Right hindlimb (tissue), 1 donor: ENCODE data around the gene CACNA1G.

Experiments
- DNase-seq: peaks from one replicate; pipeline ENCODE4 v3.0.0-alpha.2; 2018

CACNA1G gene

GRCh38 chr17:50659179-50659578, 98.7 kb downstream of the CACNA1G start:
- DNase-seq: no peak

GRCh38 chr17:50660042-50660886, 99.7 kb downstream of the CACNA1G start:
- no peak for DNase-seq

- no peak for DNase-seq
Measured at GRCh38 chr17:50660887-50661345, 100.4 kb downstream of the CACNA1G start.

GRCh38 chr17:50661348-50661747, 100.8 kb downstream of the CACNA1G start:
- DNase-seq: no peak

GRCh38 chr17:50661795-50662391, 101.4 kb downstream of the CACNA1G start:
- no peak for DNase-seq

GRCh38 chr17:50662632-50663225, 102.2 kb downstream of the CACNA1G start:
- no peak for DNase-seq

- DNase-seq: no peak
Measured at GRCh38 chr17:50663812-50664374, 103.4 kb downstream of the CACNA1G start.

GRCh38 chr17:50664788-50665458, 104.4 kb downstream of the CACNA1G start:
- no peak for DNase-seq

- DNase-seq: no peak
Measured at GRCh38 chr17:50665838-50666237, 105.3 kb downstream of the CACNA1G start.

GRCh38 chr17:50666316-50666715, 105.8 kb downstream of the CACNA1G start:
- no peak for DNase-seq

GRCh38 chr17:50667259-50668024, 106.9 kb downstream of the CACNA1G start:
- no peak for DNase-seq

- no peak for DNase-seq
Measured at GRCh38 chr17:50668025-50668837, 107.7 kb downstream of the CACNA1G start.

GRCh38 chr17:50668838-50669581, 108.5 kb downstream of the CACNA1G start:
- DNase-seq: no peak

- DNase-seq: no peak
Measured at GRCh38 chr17:50672071-50672470, 111.6 kb downstream of the CACNA1G start.

GRCh38 chr17:50672831-50673551, 112.5 kb downstream of the CACNA1G start:
- peak; percentile 9 for DNase-seq

- no peak for DNase-seq
Measured at GRCh38 chr17:50675190-50675589, 114.7 kb downstream of the CACNA1G start.

GRCh38 chr17:50675627-50676026, 115.1 kb downstream of the CACNA1G start:
- DNase-seq: peak; percentile 15

- DNase-seq: peak; percentile 11
Measured at GRCh38 chr17:50676065-50676975, 115.8 kb downstream of the CACNA1G start.
